Measurements from ENCODE around the gene RAD51B.

DNA sequence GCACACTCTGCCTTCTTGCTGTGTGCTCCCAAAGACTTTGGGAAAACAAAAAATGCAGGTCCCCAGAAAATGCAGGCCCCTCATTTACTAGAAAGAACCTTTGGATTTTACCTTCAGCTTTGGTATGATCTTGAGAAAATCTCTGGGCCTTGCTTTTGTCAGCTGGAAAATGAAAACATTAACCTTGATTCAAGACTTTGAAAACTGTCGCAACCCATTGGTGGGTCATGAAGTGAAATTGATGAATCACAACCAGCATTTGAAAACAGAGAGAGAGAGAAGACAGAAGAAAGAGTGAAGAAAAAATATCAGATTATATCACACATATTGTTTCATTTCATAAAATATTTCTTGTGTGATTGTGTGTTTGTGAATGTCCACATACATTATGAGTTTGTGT lies 650.8 kb downstream of the RAD51B start:
- TF ChIP-seq CTCF (conservative IDR thresholded peaks at IDR 0.05; ENCODE audit: low read depth, low read length) (no peak), EZH2 (IDR thresholded peaks at IDR 0.05; ENCODE audit: borderline replicate concordance, low read depth, low read length, poor library complexity, severe bottlenecking) (no peak)

Data from A673 (cell line).